Keratinocyte (primary cell): ENCODE data around the gene SLC15A3.

ENCODE experiments used
- CTCF ChIP-seq, 3 experiments: IDR thresholded peaks in 1 of 3; conservative IDR thresholded peaks in 1 of 3; optimal IDR thresholded peaks in 1 of 3; 2 replicates in 2 of 3; 3 replicates in 1 of 3; pipeline versions ENCODE3 to v1.5.1; 2011; ENCODE audit warnings: low read length in 3 of 3, mild to moderate bottlenecking in 3 of 3, moderate library complexity in 2 of 3, control low read depth in 1 of 3, inconsistent platforms in 1 of 3; ENCODE audit not compliant: insufficient read depth in 2 of 3; ENCODE audit errors: extremely low read depth in 1 of 3
- EZH2 ChIP-seq: IDR thresholded peaks from one replicate; pipeline ENCODE4 v1.6.1; 2012; ENCODE audit warnings: inconsistent platforms, mild to moderate bottlenecking, low read length, moderate library complexity

GRCh38 chr11:60985991-60986915, 34.3 kb upstream of the SLC15A3 start:
- TF ChIP-seq CTCF (optimal IDR thresholded peaks at IDR 0.05 in 1 of 3, IDR thresholded peaks at IDR 0.05 in 1 of 3, conservative IDR thresholded peaks at IDR 0.05 in 1 of 3; ENCODE audit: extremely low read depth in 1 of 3, insufficient read depth in 2 of 3, low read length in 3 of 3) (no peak), EZH2 (no peak)
